HUES64 (cell line): ENCODE data around the gene OR4C13. TPM values are rescaled to one million over a fixed set of nuclear protein-coding genes. Genes with fewer than 3 reads are reported as not detected.
"Not testable (repeated sequence)": the region's sequence is repeated elsewhere in the genome, so short reads cannot be mapped to it uniquely, and the experiment has no call there.

Source experiments
- H3K27ac ChIP-seq: 2 replicates; pipeline ENCODE4 v1.7.0; 2013; ENCODE audit warnings: low read depth, low read length, inconsistent platforms
- H3K27me3 ChIP-seq: 2 replicates; pipeline ENCODE4 v1.6.1; 2013; ENCODE audit warnings: mild to moderate bottlenecking, low read length; ENCODE audit not compliant: insufficient read depth
- H3K36me3 ChIP-seq: 2 replicates; pipeline ENCODE4 v1.6.1; 2013; ENCODE audit warnings: mild to moderate bottlenecking, low read length; ENCODE audit not compliant: insufficient read depth
- H3K4me1 ChIP-seq: 2 replicates; pipeline ENCODE4 v1.6.1; 2013; ENCODE audit warnings: mild to moderate bottlenecking, low read length, moderate library complexity; ENCODE audit not compliant: insufficient read depth
- H3K4me3 ChIP-seq: 2 replicates; pipeline ENCODE4 v1.5.1; 2013; ENCODE audit warnings: mild to moderate bottlenecking, low read length, moderate library complexity
- H3K9ac ChIP-seq: 2 replicates; pipeline ENCODE4 v1.6.1; 2013; ENCODE audit warnings: mild to moderate bottlenecking, low read depth, low read length
- H3K9me3 ChIP-seq: 2 replicates; pipeline ENCODE4 v1.6.1; 2013; ENCODE audit warnings: low read depth, low read length; ENCODE audit not compliant: insufficient read depth
- WGBS: fragments of 150-250, 120-280 bp; methylation state at CpG from one replicate; pipeline ENCODE4 v1.1.7; 2013; ENCODE audit warnings: missing lambda C conversion rate; 5-methylcytosine and 5-hydroxymethylcytosine counted together
- polyA plus RNA-seq, 2 experiments: library from polyadenylated mRNA; stranded (reverse); fragments of 50-300 nt; gene quantifications; one replicate each; pipeline ENCODE4 v1.2.3, GENCODE V29; 2013

Gene OR4C13
- polyA plus RNA-seq (2013, experiment 1 of 2), result not detected
- not detected for polyA plus RNA-seq (2013, experiment 2 of 2)

GRCh38 chr11:49952091-49952490 lies at the start of gene OR4C13:
OR4C13 (plus strand) TSS chr11:49952391; CDS start chr11:49952423, 32 bp downstream.
- Histone ChIP-seq H3K9me3 (peaks cover 70% of the 10 kb centered on the region), H3K36me3 (no peaks in the 10 kb centered on the region), H3K27me3 (no peaks in the 10 kb centered on the region), H3K4me3 (no peak within 1 kb of the TSS), H3K9ac (no peak within 1 kb of the TSS), H3K27ac (no peak within 1 kb of the TSS), H3K4me1 (no peaks in the 10 kb centered on the region)
- WGBS, result 67% methylated on average over 1 of the region's 1 CpG

- H3K27me3 ChIP-seq, H3K4me3 ChIP-seq, H3K27ac ChIP-seq, H3K4me1 ChIP-seq, H3K36me3 ChIP-seq, H3K9ac ChIP-seq: not testable (repeated sequence)
- peaks cover 71% of the 10 kb centered on the region for H3K9me3 ChIP-seq
- 83% methylated on average over 13 of the region's 13 CpGs for WGBS
Observed at GRCh38 chr11:49911516-49911915, 40.7 kb upstream of the OR4C13 start.

- not testable (repeated sequence) for H3K27ac ChIP-seq, H3K27me3 ChIP-seq, H3K36me3 ChIP-seq, H3K4me3 ChIP-seq, H3K4me1 ChIP-seq, H3K9ac ChIP-seq
- 70% methylated on average over 1 of the region's 1 CpG for WGBS
- peaks cover 56% of the 10 kb centered on the region for H3K9me3 ChIP-seq
Observed at GRCh38 chr11:49948701-49949100, 3.5 kb upstream of the OR4C13 start.

GRCh38 chr11:49973439-49973838 lies 21.2 kb downstream of the OR4C13 start:
- not testable (repeated sequence) for H3K4me3 ChIP-seq, H3K9ac ChIP-seq, H3K36me3 ChIP-seq, H3K4me1 ChIP-seq, H3K27me3 ChIP-seq, H3K27ac ChIP-seq
- WGBS, result 83% methylated on average over 3 of the region's 4 CpGs
- H3K9me3 ChIP-seq, result peaks cover 79% of the 10 kb centered on the region

- H3K9me3 ChIP-seq, result peaks cover 86% of the 10 kb centered on the region
- 62% methylated on average over 1 of the region's 1 CpG for WGBS
Observed at GRCh38 chr11:49982435-49982834, 30.2 kb downstream of the OR4C13 start, which contains the start of gene OR4C12. OR4C12 (minus strand) TSS chr11:49982535; CDS start chr11:49982501, 34 bp downstream.

GRCh38 chr11:49995565-49995964 lies 43.4 kb downstream of the OR4C13 start:
- 65% methylated on average over 6 of the region's 6 CpGs for whole genome bisulfite sequencing
- no peak overlapping the region for H3K27ac ChIP-seq
- H3K9me3 ChIP-seq, result peaks cover 97% of the 10 kb centered on the region
- H3K4me3 ChIP-seq, result no peak overlapping the region
- no peaks in the 10 kb centered on the region for H3K27me3 ChIP-seq
- H3K4me1 ChIP-seq, result no peaks in the 10 kb centered on the region
- no peaks in the 10 kb centered on the region for H3K36me3 ChIP-seq
- H3K9ac ChIP-seq, result no peak overlapping the region

More at GRCh38 chr11:49982435-49982834, 30.2 kb downstream of the OR4C13 start, which contains the start of gene OR4C12:
- not testable (repeated sequence) for H3K4me3 ChIP-seq, H3K36me3 ChIP-seq, H3K9ac ChIP-seq, H3K4me1 ChIP-seq, H3K27ac ChIP-seq, H3K27me3 ChIP-seq
